ENCODE measurements around the gene INPP4B.
"Not testable (repeated sequence)": the region's sequence is repeated elsewhere in the genome, so short reads cannot be mapped to it uniquely, and the experiment has no call there.

The INPP4B gene

DNA sequence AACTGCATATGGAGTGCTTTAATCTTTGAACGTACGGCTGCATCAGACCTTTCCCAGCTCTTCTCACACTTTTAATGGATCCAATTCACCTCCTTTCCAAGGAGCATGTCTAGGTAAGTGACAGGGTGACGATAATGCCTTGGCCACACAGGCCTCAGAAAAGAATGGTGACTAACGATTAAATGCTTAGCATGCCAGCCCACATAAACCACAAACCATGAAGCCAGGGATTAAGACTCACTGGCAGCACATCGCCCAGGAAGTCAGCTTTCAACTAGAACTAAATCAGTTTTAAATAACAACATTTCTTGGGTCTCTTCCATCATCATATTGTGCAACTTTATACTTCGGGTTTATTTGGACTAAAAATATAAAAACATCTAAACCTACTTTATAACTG, 28.7 kb downstream of the INPP4B start:
- TF ChIP-seq, protein P1, sequence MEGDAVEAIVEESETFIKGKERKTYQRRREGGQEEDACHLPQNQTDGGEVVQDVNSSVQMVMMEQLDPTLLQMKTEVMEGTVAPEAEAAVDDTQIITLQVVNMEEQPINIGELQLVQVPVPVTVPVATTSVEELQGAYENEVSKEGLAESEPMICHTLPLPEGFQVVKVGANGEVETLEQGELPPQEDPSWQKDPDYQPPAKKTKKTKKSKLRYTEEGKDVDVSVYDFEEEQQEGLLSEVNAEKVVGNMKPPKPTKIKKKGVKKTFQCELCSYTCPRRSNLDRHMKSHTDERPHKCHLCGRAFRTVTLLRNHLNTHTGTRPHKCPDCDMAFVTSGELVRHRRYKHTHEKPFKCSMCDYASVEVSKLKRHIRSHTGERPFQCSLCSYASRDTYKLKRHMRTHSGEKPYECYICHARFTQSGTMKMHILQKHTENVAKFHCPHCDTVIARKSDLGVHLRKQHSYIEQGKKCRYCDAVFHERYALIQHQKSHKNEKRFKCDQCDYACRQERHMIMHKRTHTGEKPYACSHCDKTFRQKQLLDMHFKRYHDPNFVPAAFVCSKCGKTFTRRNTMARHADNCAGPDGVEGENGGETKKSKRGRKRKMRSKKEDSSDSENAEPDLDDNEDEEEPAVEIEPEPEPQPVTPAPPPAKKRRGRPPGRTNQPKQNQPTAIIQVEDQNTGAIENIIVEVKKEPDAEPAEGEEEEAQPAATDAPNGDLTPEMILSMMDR (IDR thresholded peaks at IDR 0.05; ENCODE audit: borderline replicate concordance, control extremely low read depth, extremely low read depth, insufficient read depth, missing control alignments), result no peak
- in situ Hi-C loops (cut with MboI; ENCODE audit: low sequenced_read_pairs, unreplicated experiment), result no loop called here
- no peak for DNase-seq (ENCODE audit: low spot score)

GRCh38 chr4:142815834-142816233, 30.3 kb downstream of the INPP4B start:
- TF ChIP-seq, protein P1 (IDR thresholded peaks at IDR 0.05; ENCODE audit: borderline replicate concordance, control extremely low read depth, extremely low read depth, insufficient read depth, missing control alignments), result no peak
- in situ Hi-C loops (cut with MboI; ENCODE audit: low sequenced_read_pairs, unreplicated experiment), result no loop called here
- no peak for DNase-seq (ENCODE audit: low spot score)

DNA sequence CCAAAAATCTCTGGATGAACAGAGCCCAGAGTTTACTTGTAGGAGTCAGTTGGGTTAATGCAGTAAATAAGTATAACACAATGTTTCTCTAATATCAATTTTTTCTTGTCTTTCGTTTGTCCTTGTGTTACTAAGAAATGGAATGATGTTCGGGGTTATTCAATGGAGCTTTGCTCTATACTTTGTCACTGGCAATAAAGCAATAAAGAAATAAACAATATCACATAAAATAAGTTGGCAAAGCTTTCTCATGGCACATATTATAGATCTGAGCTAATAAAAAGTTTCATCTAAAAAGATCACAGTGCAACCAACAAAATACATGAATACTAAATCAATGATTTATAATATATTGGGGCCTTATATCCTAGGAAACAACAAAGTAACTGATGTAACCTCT, 32.7 kb downstream of the INPP4B start:
- TF ChIP-seq, protein P1 (IDR thresholded peaks at IDR 0.05; ENCODE audit: borderline replicate concordance, control extremely low read depth, extremely low read depth, insufficient read depth, missing control alignments), result no peak
- in situ Hi-C loops (cut with MboI; ENCODE audit: low sequenced_read_pairs, unreplicated experiment), result no loop called here
- DNase-seq (ENCODE audit: low spot score), result no peak

GRCh38 chr4:142812091-142812490, 34.0 kb downstream of the INPP4B start:
- DNase-seq (ENCODE audit: low spot score), result no peak
- in situ Hi-C loops (cut with MboI; ENCODE audit: low sequenced_read_pairs, unreplicated experiment), result no loop called here
- TF ChIP-seq, protein P1 (IDR thresholded peaks at IDR 0.05; ENCODE audit: borderline replicate concordance, control extremely low read depth, extremely low read depth, insufficient read depth, missing control alignments), result no peak

GRCh38 chr4:142811034-142811433, 35.1 kb downstream of the INPP4B start:
- DNase-seq (ENCODE audit: low spot score), result no peak
- TF ChIP-seq, protein P1 (IDR thresholded peaks at IDR 0.05; ENCODE audit: borderline replicate concordance, control extremely low read depth, extremely low read depth, insufficient read depth, missing control alignments), result no peak
- in situ Hi-C loops (cut with MboI; ENCODE audit: low sequenced_read_pairs, unreplicated experiment), result no loop called here

DNA sequence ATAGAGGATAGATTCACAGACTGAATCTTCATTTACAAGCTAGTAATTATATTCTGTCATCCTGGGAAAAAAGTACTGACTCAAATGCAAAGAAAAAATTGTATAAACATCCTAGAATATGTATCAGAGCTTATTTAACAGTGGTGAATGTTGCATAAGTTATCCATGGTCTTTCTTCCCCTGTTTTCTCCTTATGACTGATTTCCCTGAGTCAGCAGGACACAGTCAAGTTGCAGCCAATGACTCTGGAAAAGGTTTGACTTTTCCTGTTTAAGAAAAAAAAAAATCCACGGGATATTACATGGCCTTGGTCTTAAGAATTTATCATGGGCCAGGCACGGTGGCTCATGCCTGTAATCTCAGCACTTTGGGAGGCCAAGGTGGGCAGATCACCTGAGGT, 36.5 kb downstream of the INPP4B start:
- in situ Hi-C loops (cut with MboI; ENCODE audit: low sequenced_read_pairs, unreplicated experiment), result no loop called here
- TF ChIP-seq, protein P1 (IDR thresholded peaks at IDR 0.05; ENCODE audit: borderline replicate concordance, control extremely low read depth, extremely low read depth, insufficient read depth, missing control alignments), result no peak
- no peak for DNase-seq (ENCODE audit: low spot score)

DNA sequence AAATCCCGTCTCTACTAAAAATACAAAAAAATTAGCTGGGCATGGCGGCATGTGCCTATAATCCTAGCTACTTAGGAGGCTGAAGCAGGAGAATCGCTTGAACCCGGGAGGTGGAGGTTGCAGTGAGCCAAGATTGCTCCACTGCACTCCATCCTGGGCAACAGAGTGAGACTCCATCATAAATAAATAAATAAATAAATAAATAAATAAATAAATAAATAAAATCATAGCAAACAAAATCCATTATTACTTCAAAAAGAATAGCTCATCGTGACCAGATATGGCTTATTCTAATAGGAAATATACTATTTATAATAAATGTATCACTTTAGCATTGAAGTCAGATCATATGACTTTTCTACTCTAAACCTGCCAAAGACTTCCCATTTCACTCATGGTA, 42.2 kb downstream of the INPP4B start:
- in situ Hi-C loops (cut with MboI; ENCODE audit: low sequenced_read_pairs, unreplicated experiment), result not testable (repeated sequence)

More for the DNA sequence above, 42.2 kb downstream of the INPP4B start:
- DNase-seq (ENCODE audit: low spot score), result not testable (repeated sequence)
